HG03280 (cell line): ENCODE results near the gene RBMS2.
"Not testable (repeated sequence)": the region's sequence is repeated elsewhere in the genome, so short reads cannot be mapped to it uniquely, and the experiment has no call there.

ENCODE experiments used
- ATAC-seq: cut with Tn5 transposase; IDR thresholded peaks from one replicate; pipeline ENCODE4 v1.9.1; 2021; ENCODE audit warnings: mild to moderate bottlenecking, moderate library complexity; ENCODE audit not compliant: unreplicated experiment

The RBMS2 gene

DNA sequence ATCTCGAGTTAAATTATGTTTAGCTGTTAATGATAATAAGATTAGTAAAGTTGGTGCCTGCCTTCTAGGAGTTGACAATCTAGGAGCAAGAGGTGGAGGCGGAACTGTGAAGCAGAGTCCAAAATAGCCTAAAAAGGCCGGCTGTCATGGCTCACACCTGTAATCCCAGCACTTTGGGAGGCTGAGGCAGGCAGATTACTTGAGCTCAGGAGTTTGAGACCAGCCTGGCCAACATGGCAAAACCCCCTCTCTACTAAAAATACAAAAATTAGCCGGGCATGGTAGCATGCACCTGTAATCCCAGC, 7.7 kb upstream of the RBMS2 start:
- ATAC-seq = not testable (repeated sequence)

DNA sequence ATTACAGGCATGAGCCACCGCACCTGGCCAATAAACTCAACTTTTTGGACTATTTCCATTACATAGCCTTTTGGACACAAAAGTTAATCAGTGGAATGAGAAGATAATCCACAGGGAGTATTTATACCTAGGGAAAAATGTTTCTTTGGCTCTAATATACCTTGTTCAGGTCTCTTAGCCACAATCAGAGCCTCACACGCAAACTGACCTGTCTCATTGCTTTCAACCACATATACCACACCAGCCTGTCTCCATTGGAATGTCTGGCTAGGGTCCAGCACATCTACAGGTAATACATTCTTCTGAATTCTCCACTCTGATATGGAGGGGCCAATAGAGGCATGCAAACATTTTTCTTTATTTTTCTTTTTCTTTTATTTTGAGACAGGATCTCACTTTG, 3.8 kb upstream of the RBMS2 start:
- no peak for ATAC-seq

DNA sequence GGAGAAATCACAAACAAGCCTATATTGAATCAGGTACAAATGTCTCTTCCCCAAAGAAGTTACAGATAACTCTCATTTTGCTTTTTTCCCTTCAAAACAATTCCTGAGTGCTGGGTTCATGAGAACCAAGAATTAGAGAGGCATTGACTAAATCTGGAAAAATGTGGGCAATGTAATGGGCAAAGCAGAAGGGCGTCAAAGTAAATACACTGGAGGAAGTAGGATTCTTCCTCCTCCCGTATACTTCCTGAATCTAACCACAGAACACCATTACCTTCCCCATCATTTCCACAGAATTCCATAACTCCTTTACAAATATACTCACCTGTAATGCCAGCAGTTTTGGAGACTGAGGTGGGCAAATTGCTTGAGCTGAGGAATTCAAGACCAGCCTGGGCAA, 3.0 kb upstream of the RBMS2 start:
- ATAC-seq = no peak

DNA sequence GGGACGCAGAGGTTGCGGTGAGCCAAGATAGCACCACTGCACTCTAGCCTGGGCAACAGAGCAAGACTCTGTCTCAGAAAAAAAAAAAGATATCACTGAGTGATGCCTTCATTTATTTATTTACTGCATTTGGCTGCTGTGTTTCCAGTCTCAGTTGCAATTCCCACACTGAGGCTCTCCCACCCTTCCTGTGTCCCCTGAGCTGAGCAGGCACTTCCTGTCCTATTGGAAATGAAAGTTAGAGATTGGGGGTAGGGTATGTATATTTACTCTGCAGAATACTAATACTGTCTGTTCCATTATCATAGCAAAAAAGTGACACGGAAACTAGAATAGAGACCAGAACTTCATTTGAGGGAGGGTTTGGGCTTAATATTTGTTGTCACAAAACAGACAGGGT, 1.6 kb upstream of the RBMS2 start:
- no peak for ATAC-seq

DNA sequence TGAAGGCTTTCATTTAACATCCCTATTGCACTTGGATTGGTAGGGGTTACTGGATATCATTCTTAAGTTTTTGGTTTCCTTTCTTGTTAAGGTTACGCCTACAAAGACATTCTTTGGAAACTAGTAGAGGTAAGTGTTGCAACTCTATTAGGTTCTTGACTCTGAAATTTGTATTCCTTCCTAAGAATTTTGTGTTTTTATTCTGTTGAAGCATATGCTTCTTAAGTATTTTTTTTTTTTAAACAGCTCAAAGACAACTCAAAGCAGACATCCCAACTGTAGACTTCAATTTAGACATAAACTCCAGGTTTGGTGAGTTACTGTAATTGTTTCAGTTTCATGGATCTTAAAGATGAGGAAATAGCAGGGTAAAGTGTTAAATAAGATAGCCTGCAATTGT, 1.1 kb upstream of the RBMS2 start:
- no peak for ATAC-seq

DNA sequence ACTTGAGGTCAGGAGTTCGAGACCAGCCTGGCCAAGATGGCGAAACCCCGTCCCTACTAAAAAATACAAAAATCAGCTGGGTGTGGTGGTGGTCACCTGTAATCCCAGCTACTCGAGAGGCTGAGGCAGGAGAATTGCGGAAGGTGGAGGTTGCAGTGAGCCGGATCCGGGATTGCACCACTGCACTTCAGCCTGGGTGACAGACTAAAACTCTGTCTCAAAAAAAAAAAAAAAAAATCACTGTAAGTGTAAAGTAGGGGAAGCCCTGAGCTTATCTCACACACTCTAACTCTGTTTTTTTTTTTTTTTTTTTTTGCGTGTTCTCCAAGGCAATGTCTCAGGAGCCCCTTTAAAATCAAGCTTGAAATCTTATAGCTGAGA, 421 bp upstream of the RBMS2 start:
- ATAC-seq = no peak

DNA sequence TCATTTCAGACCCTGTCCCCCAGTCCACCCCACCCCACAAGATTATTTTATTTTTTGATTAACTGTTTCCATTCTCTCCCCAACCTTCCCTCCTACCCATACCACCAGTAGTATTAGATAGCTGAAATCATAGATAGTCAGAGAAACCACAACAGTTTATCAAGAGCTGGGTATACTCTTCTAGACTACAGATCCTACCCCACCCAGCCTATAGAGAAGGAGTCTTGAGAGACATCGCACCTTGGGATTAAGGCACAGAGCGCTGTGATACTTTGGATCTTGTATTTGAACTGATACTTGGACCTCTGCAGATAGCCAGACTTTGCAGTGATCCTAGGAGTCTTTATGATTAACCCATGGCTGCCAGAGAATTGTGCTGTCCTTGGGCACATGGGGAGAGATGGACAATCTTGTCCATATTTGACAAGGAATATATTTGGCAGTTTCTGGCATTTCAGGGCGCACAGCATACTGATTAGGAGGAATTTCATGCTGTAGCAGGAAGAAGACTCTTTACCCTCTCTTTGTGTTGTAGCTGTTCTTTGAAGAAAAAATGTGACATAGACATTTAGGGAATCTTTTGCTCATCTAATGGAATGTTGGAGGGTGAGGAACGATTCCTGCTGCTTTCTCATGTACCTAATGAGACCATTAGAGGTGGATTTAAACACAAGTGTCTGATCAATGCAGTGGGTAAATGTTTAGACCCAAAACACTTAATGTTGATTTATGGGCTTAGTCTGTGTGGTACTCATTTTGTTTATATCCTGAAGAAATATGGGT, 982 bp downstream of the RBMS2 start:
- no peak for ATAC-seq

DNA sequence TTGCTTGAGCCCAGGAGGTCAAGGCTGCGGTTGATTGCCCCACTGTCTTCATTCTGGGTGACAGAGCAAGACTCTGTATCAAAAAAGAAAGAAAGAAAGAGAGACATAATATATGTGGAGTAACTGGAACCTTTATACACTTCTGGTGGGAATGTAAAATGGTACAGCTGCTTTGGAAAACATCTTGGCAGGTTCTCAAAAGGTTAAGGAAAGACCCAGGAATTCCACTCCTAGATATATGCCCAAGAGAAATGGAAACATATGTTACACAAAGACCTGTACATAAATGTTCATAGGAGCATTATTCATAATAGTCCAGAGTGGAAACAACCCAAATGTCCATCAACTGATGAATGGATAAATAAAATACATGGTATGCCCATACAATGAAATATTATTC, 7.2 kb downstream of the RBMS2 start:
- ATAC-seq = no peak

DNA sequence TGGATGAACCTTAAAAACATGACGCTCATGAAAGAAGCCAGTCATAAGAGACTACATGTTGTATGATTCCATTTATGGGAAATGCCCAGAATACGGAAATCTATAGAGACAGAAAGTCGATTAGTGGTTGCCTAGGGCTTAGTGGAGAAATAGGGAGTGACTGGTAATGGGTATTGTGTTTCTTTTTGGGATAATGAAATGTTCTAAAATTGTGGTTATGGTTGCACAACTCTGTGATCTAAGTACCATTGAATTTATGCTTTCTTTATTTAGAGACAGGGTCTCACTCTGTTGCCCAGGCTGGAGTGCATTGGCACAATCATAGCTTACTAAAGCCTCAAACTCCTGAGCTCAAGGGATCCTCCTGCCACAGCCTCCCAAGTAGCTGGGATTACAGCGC, 8.0 kb downstream of the RBMS2 start:
- no peak for ATAC-seq

DNA sequence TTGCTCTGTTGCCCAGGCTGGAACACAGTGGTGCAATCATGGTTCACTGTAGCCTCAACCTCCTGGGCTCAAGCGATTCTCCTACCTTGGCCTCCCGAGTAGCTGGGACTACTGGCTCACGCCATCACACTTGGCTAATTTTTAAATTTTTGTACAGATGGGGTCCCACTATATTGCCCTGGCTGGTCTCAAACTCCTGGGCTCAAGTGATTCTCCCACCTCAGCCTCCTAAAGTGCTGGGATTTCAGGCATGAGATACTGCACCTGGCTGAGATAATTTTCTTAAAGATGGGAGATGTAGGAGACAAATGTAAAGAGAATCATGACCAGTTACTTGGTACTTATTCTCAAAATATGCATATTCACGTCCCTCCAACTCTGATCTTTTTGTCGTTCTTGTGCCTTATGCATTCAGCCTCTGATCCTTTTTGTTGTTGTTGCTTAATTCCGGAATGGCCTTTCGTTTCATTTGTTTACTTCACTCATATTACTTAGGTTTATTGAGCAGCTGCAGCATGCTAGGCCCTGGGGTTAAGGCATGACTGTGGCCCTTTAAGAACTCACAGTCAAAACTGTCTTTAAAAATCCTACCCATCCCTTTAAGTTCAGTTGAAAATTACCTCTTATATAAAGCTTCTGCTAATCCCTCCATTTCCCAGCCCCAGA, 8.9 kb downstream of the RBMS2 start:
- ATAC-seq = no peak

DNA sequence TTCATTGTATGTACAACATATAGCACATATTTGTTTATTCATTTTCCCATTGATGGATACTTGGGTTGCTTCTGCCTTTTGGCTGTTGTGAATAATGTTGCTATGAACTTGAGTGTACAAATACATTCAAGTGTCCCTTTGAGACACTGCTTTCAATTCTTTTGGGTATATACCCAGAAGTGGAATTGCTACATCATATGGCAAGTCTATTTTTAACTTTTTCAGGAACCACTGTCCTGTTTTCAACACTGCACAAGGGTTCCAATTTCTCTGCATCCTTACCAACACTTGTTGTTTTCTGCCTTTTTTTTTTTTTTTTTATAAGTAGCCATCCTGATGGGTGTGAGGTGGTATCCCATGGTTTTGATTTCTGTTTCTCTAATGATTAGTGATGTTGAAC, 15.9 kb downstream of the RBMS2 start:
- ATAC-seq = no peak

DNA sequence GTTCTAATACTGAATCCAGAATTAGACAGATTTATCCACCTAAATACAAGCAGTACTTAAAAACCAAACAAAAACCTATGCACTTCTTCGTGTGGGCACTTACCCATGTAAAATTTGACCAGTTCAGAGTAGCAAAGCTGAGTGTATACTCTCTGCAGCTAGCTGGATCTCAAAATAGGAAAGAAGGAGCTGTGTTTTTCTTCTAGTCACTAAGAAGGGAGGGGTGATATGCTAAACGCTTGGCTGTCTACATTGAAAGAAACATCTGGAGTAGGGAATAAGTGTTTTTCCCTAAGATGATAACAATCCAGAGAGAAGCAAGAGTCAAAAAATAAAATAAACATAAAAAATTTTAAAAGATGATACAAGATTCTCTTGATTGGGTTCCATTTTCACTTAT, 20.0 kb downstream of the RBMS2 start:
- ATAC-seq = no peak

DNA sequence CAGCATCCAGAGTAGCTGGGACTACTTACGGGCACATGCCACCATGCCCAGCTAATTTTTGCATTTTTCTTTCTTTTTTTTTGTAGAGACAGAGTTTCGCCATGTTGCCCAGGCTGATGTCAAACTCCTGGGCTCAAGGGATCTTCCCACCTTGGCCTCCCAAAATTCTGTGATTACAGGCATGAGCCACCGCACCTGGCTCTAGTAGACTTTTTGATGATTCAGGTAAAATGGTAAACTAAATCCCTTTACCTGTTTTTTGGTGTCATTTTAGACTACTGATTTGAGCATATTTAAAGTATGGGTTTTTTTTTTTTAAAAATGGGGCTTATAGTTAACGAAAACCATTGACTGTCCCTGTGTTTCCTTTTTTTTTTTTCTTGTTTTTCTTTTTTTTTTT, 20.5 kb downstream of the RBMS2 start:
- ATAC-seq = no peak

DNA sequence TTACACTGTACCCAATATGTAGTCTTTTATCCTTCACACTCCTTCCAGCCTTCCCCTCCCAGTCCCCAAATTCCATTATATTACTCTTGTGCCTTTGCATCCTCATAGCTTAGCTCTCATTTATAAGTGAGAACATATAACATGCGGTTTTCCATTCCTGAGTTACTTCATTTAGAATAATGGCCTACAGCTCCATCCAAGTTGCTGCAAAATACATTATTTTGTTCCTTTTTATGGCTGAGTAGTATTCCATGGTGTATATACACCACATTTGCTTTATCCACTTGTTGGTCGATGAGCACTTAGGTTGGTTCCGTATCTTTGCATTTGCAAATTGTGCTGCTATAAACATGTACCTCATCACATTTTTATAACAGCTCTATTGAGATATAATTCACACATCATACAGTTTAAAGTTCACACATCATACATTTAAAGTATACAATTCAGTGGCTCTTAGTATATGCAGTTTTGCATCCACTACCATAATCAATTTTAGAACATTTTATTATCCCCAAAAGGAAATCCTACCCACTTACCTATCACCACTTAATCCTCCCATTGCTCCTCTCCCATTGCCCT, 23.5 kb downstream of the RBMS2 start:
- no peak for ATAC-seq

DNA sequence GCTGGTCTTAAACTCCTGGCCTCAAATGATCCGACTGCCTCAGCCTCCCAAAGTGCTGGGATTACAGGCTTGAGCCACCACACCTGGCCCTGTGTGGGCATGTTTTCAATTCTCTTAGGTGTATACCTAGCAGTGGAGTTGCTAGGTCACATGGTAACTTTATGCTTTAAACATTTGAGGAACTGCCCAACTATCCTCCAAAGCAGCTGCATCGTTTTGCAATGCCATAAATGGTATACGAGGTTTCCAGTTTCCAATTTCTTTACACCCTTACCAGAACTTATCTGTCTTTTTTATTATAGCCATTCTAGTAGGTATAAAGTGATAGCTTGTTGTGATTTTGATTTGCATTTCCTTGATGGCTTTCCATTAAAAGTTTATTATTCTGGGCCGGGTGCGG, 25.1 kb downstream of the RBMS2 start:
- no peak for ATAC-seq

DNA sequence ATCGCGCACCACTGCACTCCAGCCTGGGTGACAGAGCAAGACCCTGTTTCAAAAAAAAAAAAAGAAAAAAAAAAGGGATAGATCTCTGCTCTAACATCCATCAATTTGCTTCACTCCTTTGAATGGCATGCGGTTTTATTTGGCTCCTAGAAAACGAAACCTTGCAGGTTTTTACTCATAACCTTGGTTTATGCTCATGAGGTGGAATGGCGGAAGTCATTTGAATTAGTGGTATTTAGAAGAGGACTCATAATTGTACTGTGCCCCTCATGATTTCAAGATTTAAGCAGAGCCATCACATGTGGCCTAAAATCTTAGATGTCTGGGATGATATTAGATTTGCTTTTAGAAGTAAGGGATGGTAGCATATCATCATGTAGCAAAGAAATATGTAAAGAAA, 29.4 kb downstream of the RBMS2 start:
- no peak for ATAC-seq

DNA sequence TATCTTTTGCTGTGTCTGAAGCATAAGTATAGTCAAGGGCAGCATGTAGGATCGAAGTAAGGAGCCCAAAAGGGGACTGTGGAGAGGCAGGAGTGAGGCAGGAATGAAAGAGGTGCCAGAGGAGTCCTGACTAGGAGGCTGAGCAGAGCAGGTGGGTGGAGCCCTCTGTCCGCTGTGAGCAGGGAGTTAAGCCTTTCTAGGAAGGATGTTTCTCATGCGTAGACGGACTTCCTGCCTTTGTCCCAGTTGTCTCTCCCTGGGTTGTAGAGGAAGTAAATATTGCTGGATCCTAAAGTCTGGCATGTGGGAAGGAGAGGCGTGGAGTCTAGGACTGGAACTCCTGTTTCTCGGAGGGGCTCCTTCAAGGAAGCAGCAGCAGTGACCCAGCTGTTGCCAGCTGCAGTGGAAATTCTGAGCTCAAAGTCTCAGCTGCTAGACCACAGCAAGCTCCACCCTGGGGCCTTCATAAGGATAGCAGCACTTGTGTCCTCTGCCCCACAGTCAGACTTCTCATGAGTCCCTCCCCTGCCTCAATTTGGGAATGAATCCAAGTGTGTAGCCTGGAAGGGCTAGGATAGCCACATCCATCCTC, 44.0 kb downstream of the RBMS2 start:
- ATAC-seq = no peak

DNA sequence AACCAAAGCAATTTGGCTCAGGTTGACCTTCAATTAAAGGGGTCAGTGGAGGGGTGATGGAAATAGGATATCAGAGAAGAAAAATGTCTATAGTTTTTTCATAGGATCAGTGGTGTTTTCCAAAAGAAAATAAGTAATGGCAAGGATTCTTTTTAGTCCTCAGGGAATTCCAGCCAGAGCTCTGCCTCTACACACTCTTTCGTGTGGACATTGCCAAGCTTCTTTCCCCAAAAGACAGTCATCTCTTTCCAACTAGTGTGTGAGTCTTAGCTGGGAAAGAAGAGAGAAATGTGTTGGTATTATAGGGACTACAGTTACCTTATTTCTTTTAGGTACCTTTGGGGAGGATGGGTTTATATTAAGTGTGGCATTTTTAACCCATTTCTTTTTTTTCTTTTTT, 46.5 kb downstream of the RBMS2 start:
- no peak for ATAC-seq

DNA sequence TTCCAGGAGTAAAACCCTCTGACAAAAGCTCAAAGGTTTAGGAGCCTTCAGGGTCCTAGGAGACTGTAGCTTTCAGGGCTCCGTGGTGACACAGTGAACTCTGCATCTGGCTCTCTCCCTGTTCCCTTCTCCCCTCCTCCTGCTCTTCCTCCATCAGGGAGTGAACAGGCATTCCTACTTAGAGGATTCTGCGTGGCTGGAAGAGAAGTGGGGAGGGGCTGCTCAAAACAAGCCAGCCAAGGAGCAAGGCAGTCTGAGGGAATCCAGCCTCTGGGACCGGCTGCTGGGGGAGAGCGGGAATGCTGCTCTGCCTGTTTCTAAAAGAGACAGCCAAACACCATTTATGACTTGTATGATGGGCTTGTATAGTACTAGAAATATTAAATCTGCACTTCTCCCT, 49.5 kb downstream of the RBMS2 start:
- no peak for ATAC-seq

DNA sequence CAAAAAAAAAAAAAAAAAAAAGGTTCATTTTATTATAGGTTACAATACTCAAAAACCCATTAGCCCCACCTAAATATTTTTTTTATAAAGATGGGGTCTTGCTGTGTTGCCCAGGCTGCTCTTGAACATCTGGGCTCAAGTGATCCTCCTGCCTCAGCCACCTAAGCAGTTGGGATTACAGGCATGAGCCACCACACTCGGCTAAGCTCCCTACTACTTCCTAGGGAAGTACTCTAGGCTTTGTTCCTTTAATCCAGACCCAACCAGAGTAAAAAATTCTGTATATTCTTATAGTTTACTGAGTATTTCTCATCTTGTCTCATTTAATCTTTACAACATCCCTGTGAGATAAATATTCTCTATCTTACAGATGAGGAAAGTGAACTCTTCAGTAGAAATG, 50.7 kb downstream of the RBMS2 start:
- no peak for ATAC-seq

DNA sequence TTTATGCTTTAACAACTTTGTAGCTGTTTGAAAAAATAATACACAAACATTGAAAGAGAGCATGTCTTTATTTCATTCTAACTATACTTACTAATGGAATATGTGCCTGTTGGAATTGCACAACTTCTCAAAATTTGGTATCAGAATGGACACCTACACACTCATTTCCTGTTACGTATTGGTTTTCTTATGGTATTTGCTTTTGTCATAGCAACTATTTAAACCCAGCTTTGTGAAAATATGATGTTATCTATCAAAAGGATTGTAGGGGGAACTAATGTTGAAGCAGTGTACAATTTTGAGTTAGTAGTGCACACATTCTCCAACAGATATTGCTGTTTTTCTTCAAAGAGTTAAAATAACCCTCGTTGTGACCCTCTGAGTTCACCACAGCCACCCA, 52.6 kb downstream of the RBMS2 start:
- no peak for ATAC-seq

DNA sequence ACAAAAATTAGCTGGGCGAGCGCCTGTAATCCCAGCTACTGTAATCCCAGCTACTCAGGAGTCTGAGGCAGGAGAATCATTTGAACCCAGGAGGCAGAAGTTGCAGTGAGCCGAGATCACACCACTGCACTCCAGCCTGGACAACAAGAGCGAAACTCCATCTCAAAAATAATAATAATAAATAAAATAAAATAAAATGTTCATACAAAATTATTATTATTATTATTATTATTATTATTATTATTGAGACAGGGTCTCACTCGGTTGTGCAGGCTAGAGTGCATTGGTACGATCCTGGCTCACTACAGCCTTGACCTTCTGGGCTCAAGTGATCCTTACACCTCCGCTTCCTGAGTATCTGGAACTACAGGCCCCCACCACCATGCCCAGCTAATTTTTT, 55.6 kb downstream of the RBMS2 start:
- ATAC-seq = not testable (repeated sequence)
